ENCODE measurements around the gene CCDC171. TPM values are rescaled to one million over a fixed set of nuclear protein-coding genes. Genes with fewer than 3 reads are reported as not detected.

CCDC171 gene
- total and polyA plus RNA-seq, 2 of the 13 experiments (the other 11 are each of a cell fraction or from before 2014, with no cell fraction given) = 0.95 to 2.5 TPM

- no peaks in the 10 kb centered on the region for H3K27me3 ChIP-seq (ENCODE audit: control insufficient read depth in 1 of 2, insufficient read depth in 2 of 2, low read length in 2 of 2)
- H3K79me2 ChIP-seq (ENCODE audit: insufficient read depth, low read length) = no peaks in the 10 kb centered on the region
- H2AFZ ChIP-seq (ENCODE audit: low read length) = no peak overlapping the region
- intact Hi-C loops (cut with micrococcal nuclease; ENCODE audit: unreplicated experiment) = loop anchor here (5.0 to 10.0 kb wide), 4 partner anchors 55 to 395 kb away; partner anchors contain the start of genes CCDC171, PSIP1 and SNAPC3
- H3K4me3 ChIP-seq (replicated peaks in 1 of 3; ENCODE audit: insufficient read depth in 1 of 3, low read depth in 2 of 3, low read length in 3 of 3) = no peak overlapping the region
- WGBS (ENCODE audit: low lambda C conversion rate) = 48% methylated on average over 2 of the region's 2 CpGs
- DNase-seq (ENCODE audit: low spot score) = peak; percentile 29
- TF ChIP-seq CTCF (CRISPR knock-in tag; IDR thresholded peaks at IDR 0.05) = peak; percentile 53
- TF ChIP-seq ZBTB33 (CRISPR knock-in tag; IDR thresholded peaks at IDR 0.05) = no peak
- TF ChIP-seq SMC3 (IDR thresholded peaks at IDR 0.05; ENCODE audit: low read length) = 0 out of 2 replicates have a peak, but pooled peaks have one; percentile 25
- peak; percentile 63 for TF ChIP-seq STAG1 (CRISPR knock-in tag; IDR thresholded peaks at IDR 0.05)
- no peak for TF ChIP-seq HOXD1 (CRISPR knock-in tag; IDR thresholded peaks at IDR 0.05)
- no peak for TF ChIP-seq MAFK (conservative IDR thresholded peaks at IDR 0.05 in 1 of 2, IDR thresholded peaks at IDR 0.05 in 1 of 2; ENCODE audit: low read length in 2 of 2)
- TF ChIP-seq ARID3A (IDR thresholded peaks at IDR 0.05; ENCODE audit: low read depth, low read length) = 0 out of 2 replicates have a peak, but pooled peaks have one; percentile 28
- in situ Hi-C loops (cut with HindIII; ENCODE audit: extremely low pct_ligation_motif_present, low pct_unique_long_range_greater_than_20kb) = loop anchor here (25.0 kb wide), 1 partner anchor 395 kb away; no protein-coding TSS in a partner anchor
- no peak for FAIRE-seq
- H4K20me1 ChIP-seq (ENCODE audit: insufficient read depth, low read length) = no peaks in the 10 kb centered on the region
- H3K4me1 ChIP-seq (ENCODE audit: insufficient read depth, low read length) = no peaks in the 10 kb centered on the region
- CTCF ChIA-PET (ENCODE audit: low intra/inter-chr PET ratio, low total read pairs) = interaction anchor here (1.3 to 1.5 kb wide), 2 partner anchors 328 to 395 kb away, joined by 4 to 8 read pairs; no protein-coding TSS in a partner anchor
- H3K4me2 ChIP-seq (ENCODE audit: low read depth, low read length) = no peak overlapping the region
- POLR2A ChIA-PET = interaction anchor here (0.7 kb wide), 1 partner anchor 54 kb away, joined by 3 read pairs; the partner anchor contains the start of gene CCDC171
- H3K9ac ChIP-seq (ENCODE audit: insufficient read depth, low read depth, low read length) = no peak overlapping the region
- no peaks in the 10 kb centered on the region for H3K36me3 ChIP-seq (replicated peaks in 1 of 2; ENCODE audit: control insufficient read depth in 1 of 2, insufficient read depth in 2 of 2, low read length in 2 of 2)
- BruUV-seq (replicated peaks) = no TSS peak
- no peaks in the 10 kb centered on the region for H3K9me3 ChIP-seq (ENCODE audit: low read length)
- H3K27ac ChIP-seq (ENCODE audit: extremely low read length, insufficient read depth, low read length) = no peak overlapping the region
- ATAC-seq = no peak
These were observed 54.0 kb downstream of the CCDC171 start for GRCh38 chr9:15606643-15607472.

Measured in HepG2 (cell line).